CD4-positive, alpha-beta T cell treated with Interleukin-6 for 4 hours (primary cell): ENCODE data around the gene CAMSAP1.
A peak's percentile ranks its signal among the peaks of the same experiment; 100 is the strongest.
"Not testable (repeated sequence)": the region's sequence is repeated elsewhere in the genome, so short reads cannot be mapped to it uniquely, and the experiment has no call there.

Experiments used
- DNase-seq: peaks from one replicate; pipeline ENCODE4 v3.0.0-alpha.2; 2020; ENCODE audit warnings: mixed read lengths

Gene CAMSAP1

GRCh38 chr9:135919318-135919890, 12.1 kb upstream of the CAMSAP1 start:
- DNase-seq = no peak

DNA sequence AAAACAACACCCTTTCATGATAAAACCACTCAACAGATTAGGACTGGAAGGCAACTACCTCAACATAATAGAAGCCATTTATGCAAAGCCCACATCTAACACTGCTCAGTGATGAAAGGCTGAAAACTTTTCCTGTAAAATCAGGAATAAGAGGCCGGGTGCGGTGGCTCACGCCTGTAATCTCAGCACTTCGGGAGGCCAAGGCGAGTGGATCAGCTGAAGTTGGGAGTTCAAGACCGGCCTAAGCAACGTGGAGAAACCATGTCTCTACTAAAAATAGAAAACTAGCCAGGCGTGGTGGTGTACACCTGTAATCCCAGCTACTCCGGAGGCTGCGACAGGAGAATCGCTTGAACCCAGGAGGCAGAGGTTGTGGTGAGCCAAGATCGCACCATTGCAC, 8.9 kb upstream of the CAMSAP1 start:
- not testable (repeated sequence) for DNase-seq

GRCh38 chr9:135914921-135915320, 7.6 kb upstream of the CAMSAP1 start:
- DNase-seq = no peak

- not testable (repeated sequence) for DNase-seq
Measured at GRCh38 chr9:135911233-135911632, 3.9 kb upstream of the CAMSAP1 start.

GRCh38 chr9:135910757-135911156, 3.4 kb upstream of the CAMSAP1 start:
- no peak for DNase-seq

GRCh38 chr9:135910216-135910615, 2.9 kb upstream of the CAMSAP1 start:
- no peak for DNase-seq

DNA sequence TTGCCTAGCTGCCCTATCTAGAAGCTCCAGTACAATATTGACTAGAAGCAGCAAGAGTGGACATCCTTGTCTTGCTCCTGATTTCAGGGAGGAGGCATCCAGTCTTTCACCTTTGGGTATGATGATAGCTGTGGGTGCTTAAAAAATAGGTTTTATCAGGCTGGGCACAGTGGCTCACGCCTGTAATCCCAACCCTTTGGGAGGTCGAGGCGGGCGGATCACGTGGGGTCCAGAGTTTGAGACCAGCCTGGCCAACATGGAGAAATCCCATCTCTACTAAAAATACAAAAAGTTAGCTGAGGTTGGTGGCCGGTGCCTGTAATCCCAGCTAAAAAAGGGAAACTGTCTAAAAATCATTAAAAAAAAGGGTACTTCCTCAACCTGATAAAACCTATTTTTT, 2.0 kb upstream of the CAMSAP1 start:
- no peak for DNase-seq

DNA sequence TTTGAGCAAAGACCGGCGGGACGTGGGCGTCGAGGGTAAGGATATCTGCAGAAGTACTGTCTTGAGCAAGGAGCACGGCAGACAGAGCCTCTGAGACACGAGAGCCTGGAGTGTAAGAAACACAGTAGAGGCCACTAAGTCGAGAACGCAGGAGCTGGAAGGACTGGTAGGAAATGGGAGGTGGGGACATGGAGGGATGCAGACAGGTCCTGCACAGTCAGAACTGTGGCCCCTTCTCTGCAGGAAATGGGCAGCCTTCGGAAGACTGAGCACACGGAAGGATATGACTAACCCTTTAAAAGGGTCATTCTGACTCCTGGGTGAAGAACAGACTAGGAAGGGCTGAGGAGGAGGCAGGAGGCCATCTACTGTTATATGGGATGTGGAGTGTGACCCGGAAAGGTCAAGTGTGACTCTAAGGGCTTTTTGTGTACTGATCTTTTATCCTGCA, 1.4 kb upstream of the CAMSAP1 start:
- no peak for DNase-seq

GRCh38 chr9:135908093-135908753, 877 bp upstream of the CAMSAP1 start:
- no peak for DNase-seq

DNA sequence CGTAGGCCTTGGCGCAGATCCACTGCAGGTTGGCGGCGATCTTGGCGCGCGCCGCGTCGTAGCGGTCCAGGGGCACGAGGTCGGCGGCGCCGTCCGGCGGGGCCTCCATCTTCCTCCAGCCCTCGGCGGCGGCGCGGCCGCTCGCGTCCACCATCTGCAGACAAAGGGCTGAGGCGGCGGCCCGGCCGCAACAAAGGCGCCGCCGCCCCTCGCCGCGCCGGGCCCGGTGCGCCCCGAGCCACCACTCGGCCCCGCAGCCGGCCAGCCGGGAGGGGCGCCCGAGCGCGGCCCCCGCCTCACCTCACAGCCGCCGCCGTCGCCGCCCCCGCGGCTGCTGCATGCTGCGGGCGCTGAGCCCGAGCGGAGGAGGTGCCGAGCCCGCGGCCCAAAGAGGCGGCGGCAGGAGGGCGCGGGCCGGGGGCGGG, 328 bp downstream of the CAMSAP1 start:
- no peak for DNase-seq

- peak; percentile 26 for DNase-seq
Measured at GRCh38 chr9:135906291-135907005, 898 bp downstream of the CAMSAP1 start.

- peak; percentile 72 for DNase-seq
Measured at GRCh38 chr9:135905380-135906258, 1.7 kb downstream of the CAMSAP1 start.

DNA sequence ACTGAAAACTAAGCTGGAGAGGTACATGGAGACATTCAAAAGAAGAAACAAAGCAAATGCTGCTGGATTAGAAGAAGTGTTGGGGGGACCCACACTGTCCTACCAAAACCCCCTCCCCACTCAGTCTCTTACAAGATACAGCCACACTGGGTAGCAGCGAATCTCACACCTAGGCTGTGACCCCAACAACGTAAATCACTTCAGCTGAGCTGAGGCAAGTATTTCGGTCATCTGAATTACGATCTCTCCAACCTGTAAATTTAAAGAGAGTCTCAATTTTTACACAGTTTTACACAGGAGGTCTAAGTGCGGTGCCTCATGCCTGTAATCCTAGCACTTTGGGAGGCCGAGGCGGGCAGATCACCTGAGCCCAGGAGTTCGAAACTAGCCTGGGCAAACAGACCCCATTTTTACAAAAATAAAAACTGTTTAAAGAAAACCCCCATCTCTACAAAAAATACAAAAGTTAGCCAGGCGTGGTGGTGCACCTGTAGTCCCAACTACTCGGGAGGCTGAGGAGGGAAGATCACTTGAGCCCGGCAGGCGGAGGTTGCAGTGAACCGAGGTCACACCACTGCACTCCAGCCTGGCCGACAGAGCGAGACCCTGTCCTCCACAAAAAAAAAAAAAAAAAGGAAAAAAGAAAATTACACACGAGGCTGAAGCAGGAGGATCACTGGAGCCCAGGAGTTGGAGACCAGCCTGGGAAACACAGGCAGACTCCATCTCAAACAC, 3.4 kb downstream of the CAMSAP1 start:
- DNase-seq = no peak

DNA sequence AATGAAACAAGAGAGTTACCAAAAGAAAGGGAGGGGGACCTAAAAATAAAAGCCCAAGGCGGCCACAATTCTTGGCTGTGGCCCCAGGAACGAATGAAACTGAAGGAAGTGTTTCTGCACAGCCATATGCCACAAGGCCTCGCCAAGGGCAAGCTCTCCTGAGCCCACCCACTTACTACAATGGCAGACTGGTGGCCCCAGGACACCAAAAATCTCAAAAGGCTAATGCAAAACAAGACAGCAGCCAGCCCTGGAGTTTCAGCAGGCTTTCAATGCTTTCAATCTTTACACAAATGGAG, 4.0 kb downstream of the CAMSAP1 start:
- no peak for DNase-seq

DNA sequence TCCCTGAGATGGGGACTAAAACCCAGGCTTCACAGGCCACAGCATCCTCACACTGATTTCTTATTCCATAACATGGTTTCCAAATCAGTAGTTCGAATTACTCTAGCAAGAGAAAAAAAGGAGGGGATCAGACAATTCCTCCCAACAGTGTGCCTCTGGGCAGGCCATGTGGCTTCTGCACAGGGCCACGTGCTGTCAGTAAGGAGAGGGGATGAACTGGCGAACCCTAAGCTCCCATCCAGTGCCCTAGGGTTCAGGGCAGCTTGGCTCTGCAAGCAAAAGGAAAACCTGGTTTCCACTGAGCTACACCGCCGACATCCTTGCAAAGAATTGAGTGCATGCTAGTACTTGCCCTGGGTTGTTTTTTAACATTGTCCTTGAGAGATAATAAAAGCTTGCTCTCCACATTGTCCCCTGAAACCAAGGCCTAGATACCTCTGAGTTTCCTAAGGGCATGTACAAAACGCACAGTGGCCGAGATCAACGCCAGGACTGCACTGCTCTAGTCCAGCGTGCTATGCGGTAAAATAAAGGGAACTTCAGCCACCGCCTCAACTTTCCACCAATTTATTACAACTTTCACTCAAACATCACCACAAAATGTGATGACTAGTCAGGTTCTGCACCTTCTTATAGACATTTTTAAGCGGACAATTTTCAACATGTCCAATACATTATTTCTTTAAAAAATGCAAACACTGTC, 4.5 kb downstream of the CAMSAP1 start:
- DNase-seq = no peak

GRCh38 chr9:135901826-135902225, 5.5 kb downstream of the CAMSAP1 start:
- DNase-seq = no peak

GRCh38 chr9:135901031-135901758, 6.2 kb downstream of the CAMSAP1 start:
- no peak for DNase-seq

DNA sequence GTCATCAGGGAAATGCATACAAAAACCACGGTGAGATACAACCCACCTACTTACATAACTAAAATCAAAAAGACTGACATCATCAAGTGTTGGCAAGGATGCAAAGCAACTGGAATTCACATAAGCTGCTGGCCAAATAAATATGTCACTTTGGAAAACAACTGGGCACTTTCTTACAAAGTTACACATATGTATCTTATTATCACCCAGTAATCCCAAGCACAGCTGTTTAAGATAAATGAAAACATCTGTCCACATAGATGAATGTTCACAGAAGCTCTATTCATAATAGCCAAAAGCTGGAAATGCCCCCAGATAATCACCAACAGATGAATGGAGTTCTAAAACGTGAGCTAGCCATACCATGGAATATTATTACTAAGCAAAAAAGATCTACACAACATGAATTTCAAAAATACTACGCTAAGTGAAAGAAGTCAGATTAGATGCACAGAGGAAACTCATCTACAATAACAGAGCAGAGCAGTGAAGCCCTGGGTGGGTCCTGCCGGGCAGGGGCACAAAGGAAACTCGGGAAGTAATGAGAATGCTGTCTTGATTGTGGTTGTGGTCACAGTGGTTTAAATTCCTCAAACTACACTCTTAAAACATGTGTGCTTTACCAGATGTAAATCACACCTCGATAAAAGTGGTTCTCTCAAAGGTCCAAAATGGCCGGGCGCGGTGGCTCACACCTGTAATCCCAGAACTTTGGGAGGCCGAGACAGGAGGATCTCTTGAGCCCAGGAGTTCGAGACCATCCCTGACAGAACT, 8.5 kb downstream of the CAMSAP1 start:
- peak; percentile 31 for DNase-seq

DNA sequence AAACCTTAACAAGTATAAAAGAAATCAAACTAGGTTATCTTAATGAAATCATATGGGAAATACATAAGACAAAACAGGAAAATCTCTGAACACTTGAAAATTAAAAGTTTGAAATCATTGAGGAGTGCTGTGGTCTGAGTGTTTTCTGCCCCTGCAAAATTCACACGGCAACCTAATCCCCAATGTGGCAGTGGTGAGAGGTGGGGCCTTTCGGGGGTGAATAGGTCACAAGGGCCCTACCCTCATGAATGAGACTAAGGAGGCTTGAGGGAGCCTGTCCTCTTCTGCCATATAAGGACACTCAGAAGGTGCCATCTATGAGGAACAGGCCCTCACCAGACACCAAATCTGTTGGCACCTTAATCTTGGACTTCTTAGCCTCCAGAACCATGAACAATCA, 10.7 kb downstream of the CAMSAP1 start:
- DNase-seq = no peak

- no peak for DNase-seq
Measured at GRCh38 chr9:135896205-135896604, 11.1 kb downstream of the CAMSAP1 start.
